ENCODE results near the gene EFNB2. TPM values are rescaled to one million over a fixed set of nuclear protein-coding genes. Genes with fewer than 3 reads are reported as not detected.

The EFNB2 gene
- total and polyA plus RNA-seq, 2 of the 13 experiments (the other 11 are each of a cell fraction or from before 2014, with no cell fraction given), result 0.11 to 0.20 TPM

GRCh38 chr13:106575896-106576295 is 40.4 kb upstream of the EFNB2 start (continued):
- TF ChIP-seq, protein P1, sequence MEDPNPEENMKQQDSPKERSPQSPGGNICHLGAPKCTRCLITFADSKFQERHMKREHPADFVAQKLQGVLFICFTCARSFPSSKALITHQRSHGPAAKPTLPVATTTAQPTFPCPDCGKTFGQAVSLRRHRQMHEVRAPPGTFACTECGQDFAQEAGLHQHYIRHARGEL (CRISPR knock-in tag; IDR thresholded peaks at IDR 0.05), result no peak
- no peak for TF ChIP-seq GRHL1 (CRISPR knock-in tag; conservative IDR thresholded peaks at IDR 0.05)
- no peak for TF ChIP-seq ZNF143 (CRISPR knock-in tag; IDR thresholded peaks at IDR 0.05)
- TF ChIP-seq, protein P2, sequence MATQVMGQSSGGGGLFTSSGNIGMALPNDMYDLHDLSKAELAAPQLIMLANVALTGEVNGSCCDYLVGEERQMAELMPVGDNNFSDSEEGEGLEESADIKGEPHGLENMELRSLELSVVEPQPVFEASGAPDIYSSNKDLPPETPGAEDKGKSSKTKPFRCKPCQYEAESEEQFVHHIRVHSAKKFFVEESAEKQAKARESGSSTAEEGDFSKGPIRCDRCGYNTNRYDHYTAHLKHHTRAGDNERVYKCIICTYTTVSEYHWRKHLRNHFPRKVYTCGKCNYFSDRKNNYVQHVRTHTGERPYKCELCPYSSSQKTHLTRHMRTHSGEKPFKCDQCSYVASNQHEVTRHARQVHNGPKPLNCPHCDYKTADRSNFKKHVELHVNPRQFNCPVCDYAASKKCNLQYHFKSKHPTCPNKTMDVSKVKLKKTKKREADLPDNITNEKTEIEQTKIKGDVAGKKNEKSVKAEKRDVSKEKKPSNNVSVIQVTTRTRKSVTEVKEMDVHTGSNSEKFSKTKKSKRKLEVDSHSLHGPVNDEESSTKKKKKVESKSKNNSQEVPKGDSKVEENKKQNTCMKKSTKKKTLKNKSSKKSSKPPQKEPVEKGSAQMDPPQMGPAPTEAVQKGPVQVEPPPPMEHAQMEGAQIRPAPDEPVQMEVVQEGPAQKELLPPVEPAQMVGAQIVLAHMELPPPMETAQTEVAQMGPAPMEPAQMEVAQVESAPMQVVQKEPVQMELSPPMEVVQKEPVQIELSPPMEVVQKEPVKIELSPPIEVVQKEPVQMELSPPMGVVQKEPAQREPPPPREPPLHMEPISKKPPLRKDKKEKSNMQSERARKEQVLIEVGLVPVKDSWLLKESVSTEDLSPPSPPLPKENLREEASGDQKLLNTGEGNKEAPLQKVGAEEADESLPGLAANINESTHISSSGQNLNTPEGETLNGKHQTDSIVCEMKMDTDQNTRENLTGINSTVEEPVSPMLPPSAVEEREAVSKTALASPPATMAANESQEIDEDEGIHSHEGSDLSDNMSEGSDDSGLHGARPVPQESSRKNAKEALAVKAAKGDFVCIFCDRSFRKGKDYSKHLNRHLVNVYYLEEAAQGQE (IDR thresholded peaks at IDR 0.05; ENCODE audit: borderline replicate concordance in 1 of 2, low read depth in 1 of 2, low read length in 2 of 2), result no peak

GRCh38 chr13:106573868-106574267 is 38.4 kb upstream of the EFNB2 start:
- WGBS (ENCODE audit: low lambda C conversion rate), result 91% methylated on average over 3 of the region's 3 CpGs
- H3K79me2 ChIP-seq (ENCODE audit: insufficient read depth, low read length), result no peaks in the 10 kb centered on the region
- no peak overlapping the region for H3K27ac ChIP-seq (ENCODE audit: extremely low read length, insufficient read depth, low read length)
- H3K9me3 ChIP-seq (ENCODE audit: low read length), result no peaks in the 10 kb centered on the region
- H3K9ac ChIP-seq (ENCODE audit: insufficient read depth, low read depth, low read length), result no peak overlapping the region
- intact Hi-C loops (cut with micrococcal nuclease; ENCODE audit: unreplicated experiment), result no loop called here
- no peaks in the 10 kb centered on the region for H4K20me1 ChIP-seq (ENCODE audit: insufficient read depth, low read length)
- FAIRE-seq (no peak), ATAC-seq (no peak), DNase-seq (ENCODE audit: low spot score) (no peak)
- no peak overlapping the region for H2AFZ ChIP-seq (ENCODE audit: low read length)
- BruUV-seq (replicated peaks), result no TSS peak
- ChIA-PET CTCF (ENCODE audit: low intra/inter-chr PET ratio, low total read pairs) (no interaction called here), POLR2A (no interaction called here)
- H3K4me3 ChIP-seq (replicated peaks in 1 of 3; ENCODE audit: insufficient read depth in 1 of 3, low read depth in 2 of 3, low read length in 3 of 3), result no peak overlapping the region
- H3K27me3 ChIP-seq (ENCODE audit: control insufficient read depth in 1 of 2, insufficient read depth in 2 of 2, low read length in 2 of 2), result no peaks in the 10 kb centered on the region
- H3K4me2 ChIP-seq (ENCODE audit: low read depth, low read length), result no peak overlapping the region
- H3K36me3 ChIP-seq (replicated peaks in 1 of 2; ENCODE audit: control insufficient read depth in 1 of 2, insufficient read depth in 2 of 2, low read length in 2 of 2), result no peaks in the 10 kb centered on the region
- H3K4me1 ChIP-seq (ENCODE audit: insufficient read depth, low read length), result peaks cover 7% of the 10 kb centered on the region; the same call in 1 of the 2 replicates
- in situ Hi-C loops (cut with HindIII; ENCODE audit: extremely low pct_ligation_motif_present, low pct_unique_long_range_greater_than_20kb), result no loop called here
- TF ChIP-seq ZNF276 (CRISPR knock-in tag; IDR thresholded peaks at IDR 0.05; ENCODE audit: low read depth) (no peak), NCOA2 (CRISPR knock-in tag; IDR thresholded peaks at IDR 0.05) (no peak), ZSCAN25 (CRISPR knock-in tag; IDR thresholded peaks at IDR 0.05) (no peak), SIN3B (IDR thresholded peaks at IDR 0.05; ENCODE audit: low read length) (no peak), ZNF260 (CRISPR knock-in tag; IDR thresholded peaks at IDR 0.05; ENCODE audit: borderline replicate concordance, low read depth) (no peak), NFKB2 (CRISPR knock-in tag; IDR thresholded peaks at IDR 0.05; ENCODE audit: borderline replicate concordance) (no peak)
- TF ChIP-seq, protein P3, sequence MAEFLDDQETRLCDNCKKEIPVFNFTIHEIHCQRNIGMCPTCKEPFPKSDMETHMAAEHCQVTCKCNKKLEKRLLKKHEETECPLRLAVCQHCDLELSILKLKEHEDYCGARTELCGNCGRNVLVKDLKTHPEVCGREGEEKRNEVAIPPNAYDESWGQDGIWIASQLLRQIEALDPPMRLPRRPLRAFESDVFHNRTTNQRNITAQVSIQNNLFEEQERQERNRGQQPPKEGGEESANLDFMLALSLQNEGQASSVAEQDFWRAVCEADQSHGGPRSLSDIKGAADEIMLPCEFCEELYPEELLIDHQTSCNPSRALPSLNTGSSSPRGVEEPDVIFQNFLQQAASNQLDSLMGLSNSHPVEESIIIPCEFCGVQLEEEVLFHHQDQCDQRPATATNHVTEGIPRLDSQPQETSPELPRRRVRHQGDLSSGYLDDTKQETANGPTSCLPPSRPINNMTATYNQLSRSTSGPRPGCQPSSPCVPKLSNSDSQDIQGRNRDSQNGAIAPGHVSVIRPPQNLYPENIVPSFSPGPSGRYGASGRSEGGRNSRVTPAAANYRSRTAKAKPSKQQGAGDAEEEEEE (CRISPR knock-in tag; IDR thresholded peaks at IDR 0.05; ENCODE audit: borderline replicate concordance), result no peak
